Erythroblast (primary cell): ENCODE results near the gene CAND2.
A peak's percentile ranks its signal among the peaks of the same experiment; 100 is the strongest.

Experiments
- DNase-seq, 2 experiments: peaks; one replicate each; lab custom pipeline; 2025; lab: John Stamatoyannopoulos, UW
- GATA1 ChIP-seq: IDR thresholded peaks from 2 replicates; pipeline ENCODE4 v1.6.1; 2011; ENCODE audit warnings: low read depth, mild to moderate bottlenecking, control low read depth, low read length, moderate library complexity
- POLR2A ChIP-seq: IDR thresholded peaks from 2 replicates; pipeline ENCODE4 v1.6.1; 2011; ENCODE audit warnings: mild to moderate bottlenecking, low read length

The CAND2 gene

GRCh38 chr3:12818773-12819172 lies 22.3 kb downstream of the CAND2 start:
- no peak for TF ChIP-seq GATA1
- TF ChIP-seq POLR2A, result no peak

GRCh38 chr3:12822725-12823373 lies 26.4 kb downstream of the CAND2 start:
- DNase-seq, result peak; percentile 37 to 49
- no peak for TF ChIP-seq POLR2A
- TF ChIP-seq GATA1, result no peak

More at GRCh38 chr3:12818773-12819172, 22.3 kb downstream of the CAND2 start:
- no peak for DNase-seq

- TF ChIP-seq GATA1 (no peak), POLR2A (no peak)
- DNase-seq, result no peak
Measured at GRCh38 chr3:12824299-12824698, 27.8 kb downstream of the CAND2 start.

GRCh38 chr3:12825156-12825555 lies 28.7 kb downstream of the CAND2 start:
- TF ChIP-seq POLR2A (no peak), GATA1 (no peak)
- peak in 1 of 2 experiments; percentile 65 for DNase-seq

- DNase-seq, result no peak
- TF ChIP-seq POLR2A (no peak), GATA1 (no peak)
Measured at GRCh38 chr3:12828751-12829150, 32.3 kb downstream of the CAND2 start.

GRCh38 chr3:12829404-12829803 lies 32.9 kb downstream of the CAND2 start:
- TF ChIP-seq POLR2A (no peak), GATA1 (no peak)
- DNase-seq, result no peak

- no peak for DNase-seq
- TF ChIP-seq POLR2A (no peak), GATA1 (no peak)
Measured at GRCh38 chr3:12829886-12830784, 33.7 kb downstream of the CAND2 start.

- no peak for DNase-seq
- TF ChIP-seq GATA1 (no peak), POLR2A (no peak)
Measured at GRCh38 chr3:12830785-12831156, 34.3 kb downstream of the CAND2 start.

GRCh38 chr3:12831301-12831866 lies 34.9 kb downstream of the CAND2 start:
- DNase-seq, result no peak
- TF ChIP-seq GATA1 (no peak), POLR2A (no peak)

- no peak for DNase-seq
- TF ChIP-seq POLR2A, result no peak
Measured at GRCh38 chr3:12832350-12833221, 36.1 kb downstream of the CAND2 start.

- TF ChIP-seq GATA1 (no peak), POLR2A (peak; percentile 46)
- DNase-seq, result no peak
Measured at GRCh38 chr3:12833222-12834161, 37.0 kb downstream of the CAND2 start.

- TF ChIP-seq POLR2A (no peak), GATA1 (no peak)
Measured at GRCh38 chr3:12835052-12835665, 38.7 kb downstream of the CAND2 start.

More at GRCh38 chr3:12835052-12835665, 38.7 kb downstream of the CAND2 start:
- no peak for DNase-seq
